T-helper 2 cell treated with Interferon-gamma antibody and Interleukin-4, amounts not matched to agents 100 ng/mL and 5 ng/mL, for 36 hours (primary cell): Measurements from ENCODE around the gene STARD9. TPM values are rescaled to one million over a fixed set of nuclear protein-coding genes. Genes with fewer than 3 reads are reported as not detected.

Source experiments
- intact Hi-C: fragments of 100-400 bp; cut with micrococcal nuclease; formaldehyde crosslinking; loops from one replicate; pipeline ENCODE4 v1.15.1; 2023
- total RNA-seq: library from RNA; stranded (reverse); gene quantifications from 2 replicates; pipeline ENCODE4 v1.2.3, GENCODE V29; 2022

Gene STARD9
- total RNA-seq, 1 donor from 2014 or later: 11.7 TPM

- intact Hi-C loops: no loop called here
Measured at GRCh38 chr15:42726114-42726513, 150.7 kb downstream of the STARD9 start.

- intact Hi-C loops: no loop called here
Measured at GRCh38 chr15:42727750-42728381, 152.5 kb downstream of the STARD9 start.

GRCh38 chr15:42728560-42728959, 153.2 kb downstream of the STARD9 start:
- intact Hi-C loops: no loop called here

- intact Hi-C loops: no loop called here
Measured at GRCh38 chr15:42728972-42729371, 153.6 kb downstream of the STARD9 start.

GRCh38 chr15:42729409-42729808, 154.0 kb downstream of the STARD9 start:
- intact Hi-C loops: no loop called here

GRCh38 chr15:42730135-42730534, 154.7 kb downstream of the STARD9 start:
- intact Hi-C loops: no loop called here

GRCh38 chr15:42730536-42730935, 155.1 kb downstream of the STARD9 start:
- intact Hi-C loops: no loop called here

GRCh38 chr15:42731461-42731860, 156.1 kb downstream of the STARD9 start:
- intact Hi-C loops: no loop called here

- intact Hi-C loops: no loop called here
Measured at GRCh38 chr15:42732095-42732827, 156.9 kb downstream of the STARD9 start.

- intact Hi-C loops: no loop called here
Measured at GRCh38 chr15:42733027-42733426, 157.6 kb downstream of the STARD9 start.

GRCh38 chr15:42734076-42734672, 158.8 kb downstream of the STARD9 start:
- intact Hi-C loops: no loop called here

- intact Hi-C loops: no loop called here
Measured at GRCh38 chr15:42735382-42736165, 160.2 kb downstream of the STARD9 start.

- intact Hi-C loops: no loop called here
Measured at GRCh38 chr15:42736178-42736792, 160.9 kb downstream of the STARD9 start.

- intact Hi-C loops: loop anchor here (1.0 kb wide), 1 partner anchor 184 kb away; no protein-coding TSS in a partner anchor
Measured at GRCh38 chr15:42736793-42737528, 161.6 kb downstream of the STARD9 start, which contains the start of gene CDAN1. CDAN1 (minus strand) TSS chr15:42737128; CDS start chr15:42737102, 26 bp downstream.

GRCh38 chr15:42737529-42738328, 162.3 kb downstream of the STARD9 start:
- intact Hi-C loops: loop anchor here (1.0 kb wide), 1 partner anchor 184 kb away; no protein-coding TSS in a partner anchor

- intact Hi-C loops: no loop called here
Measured at GRCh38 chr15:42741710-42742109, 166.3 kb downstream of the STARD9 start.

- intact Hi-C loops: no loop called here
Measured at GRCh38 chr15:42742149-42742548, 166.7 kb downstream of the STARD9 start.

GRCh38 chr15:42744195-42744594, 168.8 kb downstream of the STARD9 start:
- intact Hi-C loops: no loop called here

- intact Hi-C loops: no loop called here
Measured at GRCh38 chr15:42749266-42749665, 173.9 kb downstream of the STARD9 start.

GRCh38 chr15:42750306-42750705, 174.9 kb downstream of the STARD9 start:
- intact Hi-C loops: no loop called here
